Hypothalamus (tissue), 51 donors: ENCODE data around the gene PDE9A.

Source experiments
- DNase-seq, 51 donors: peaks; one replicate each; lab custom pipeline; 2025; lab: John Stamatoyannopoulos, UW

The PDE9A gene

DNA sequence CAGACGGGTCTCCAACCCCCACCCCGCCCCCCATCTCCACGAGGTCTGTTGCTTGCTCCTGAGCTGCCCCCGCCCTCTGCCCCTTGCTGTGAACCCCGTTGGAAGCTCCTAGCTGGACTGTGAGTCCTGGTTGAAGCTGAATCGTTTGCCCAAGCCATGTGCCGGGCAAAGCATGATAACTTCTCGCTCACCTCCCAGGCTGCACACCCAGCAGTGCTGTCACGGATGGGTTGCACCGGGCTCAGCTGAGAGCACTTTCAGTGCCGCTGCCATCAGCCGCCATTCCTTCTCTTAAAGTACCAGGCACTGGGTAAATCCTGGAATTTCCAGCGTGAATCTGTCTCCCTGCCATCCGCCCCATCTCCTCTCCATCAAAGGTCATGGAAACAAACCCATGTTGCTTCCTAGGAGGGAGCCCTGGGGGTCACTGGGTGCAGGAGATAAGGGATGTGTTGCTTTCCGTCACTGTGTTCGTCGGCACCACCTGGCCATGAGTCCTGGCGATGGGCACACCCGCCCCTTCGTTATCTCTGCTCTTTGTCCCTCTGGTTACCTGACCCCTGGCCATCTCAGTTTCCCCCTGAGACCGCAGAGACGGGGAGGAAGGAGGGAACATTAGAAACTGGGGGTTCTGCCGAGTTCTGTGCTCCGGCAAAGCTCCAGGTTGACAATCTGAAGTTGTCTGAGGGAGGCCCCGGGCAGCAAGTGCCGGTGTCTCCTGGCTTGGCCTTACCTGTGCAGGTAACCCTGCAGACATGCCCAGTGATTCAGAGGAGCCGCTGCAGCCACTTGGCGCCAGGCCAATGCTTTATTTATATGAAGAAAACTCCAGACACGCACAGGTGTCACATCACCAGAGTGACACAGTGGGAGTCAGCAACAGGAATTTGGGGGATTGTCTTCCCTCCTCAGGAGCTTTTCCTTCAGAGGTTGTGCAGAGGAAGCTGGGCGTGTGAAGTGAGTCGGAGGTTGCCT, 2.7 kb downstream of the PDE9A start:
- DNase-seq: no peak

DNA sequence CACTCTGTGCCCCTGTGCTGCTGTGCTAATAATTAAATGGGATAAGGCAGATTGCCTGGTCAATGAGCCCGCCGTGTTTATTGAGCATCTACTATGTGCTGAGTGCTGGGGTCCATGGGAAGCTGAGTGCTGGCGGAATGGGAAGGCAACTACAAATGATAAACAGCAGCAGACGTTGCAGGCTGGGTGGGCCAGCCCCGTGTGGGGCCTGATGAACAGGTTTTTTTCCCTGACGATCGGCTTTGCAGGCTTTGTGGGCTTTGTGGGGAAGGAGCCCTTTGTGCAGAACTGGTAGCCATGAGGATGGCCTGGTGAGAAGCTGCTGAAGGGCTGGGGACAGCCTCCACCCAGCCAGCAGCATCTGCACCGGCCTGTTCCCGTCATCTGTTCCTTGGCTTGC, 3.5 kb downstream of the PDE9A start:
- DNase-seq: no peak

DNA sequence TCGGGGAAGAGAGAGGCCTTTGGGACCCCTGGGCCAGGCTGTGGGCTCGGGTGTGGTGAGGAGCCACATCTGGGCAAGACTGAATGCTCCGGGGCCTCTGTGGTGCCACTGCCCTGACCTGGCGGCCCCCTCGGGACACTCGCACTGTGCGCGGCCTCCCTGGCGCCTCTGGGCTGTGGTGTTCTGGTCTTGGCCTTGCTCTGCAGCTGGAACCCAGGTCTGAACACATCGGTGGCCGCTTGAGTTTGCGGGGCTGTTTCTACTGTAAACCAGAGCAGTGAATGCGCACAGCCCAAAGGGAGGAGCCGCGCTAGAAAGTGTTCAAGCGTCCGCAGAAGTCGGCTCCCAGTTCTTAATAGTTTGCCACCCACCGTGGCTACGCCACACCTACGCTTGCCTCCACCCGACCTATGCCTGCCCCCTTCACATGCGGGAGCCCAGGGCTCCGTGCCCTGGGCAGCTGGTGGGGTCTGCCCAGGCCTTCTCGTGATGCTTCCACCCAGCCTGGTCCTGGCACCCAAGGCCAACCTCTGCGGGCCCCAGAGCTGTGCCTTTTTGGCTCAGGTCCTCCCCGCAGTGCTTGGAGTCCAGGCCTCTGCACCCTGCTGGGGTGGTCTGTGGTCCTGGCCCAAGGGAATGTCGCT, 4.4 kb downstream of the PDE9A start:
- DNase-seq: no peak

DNA sequence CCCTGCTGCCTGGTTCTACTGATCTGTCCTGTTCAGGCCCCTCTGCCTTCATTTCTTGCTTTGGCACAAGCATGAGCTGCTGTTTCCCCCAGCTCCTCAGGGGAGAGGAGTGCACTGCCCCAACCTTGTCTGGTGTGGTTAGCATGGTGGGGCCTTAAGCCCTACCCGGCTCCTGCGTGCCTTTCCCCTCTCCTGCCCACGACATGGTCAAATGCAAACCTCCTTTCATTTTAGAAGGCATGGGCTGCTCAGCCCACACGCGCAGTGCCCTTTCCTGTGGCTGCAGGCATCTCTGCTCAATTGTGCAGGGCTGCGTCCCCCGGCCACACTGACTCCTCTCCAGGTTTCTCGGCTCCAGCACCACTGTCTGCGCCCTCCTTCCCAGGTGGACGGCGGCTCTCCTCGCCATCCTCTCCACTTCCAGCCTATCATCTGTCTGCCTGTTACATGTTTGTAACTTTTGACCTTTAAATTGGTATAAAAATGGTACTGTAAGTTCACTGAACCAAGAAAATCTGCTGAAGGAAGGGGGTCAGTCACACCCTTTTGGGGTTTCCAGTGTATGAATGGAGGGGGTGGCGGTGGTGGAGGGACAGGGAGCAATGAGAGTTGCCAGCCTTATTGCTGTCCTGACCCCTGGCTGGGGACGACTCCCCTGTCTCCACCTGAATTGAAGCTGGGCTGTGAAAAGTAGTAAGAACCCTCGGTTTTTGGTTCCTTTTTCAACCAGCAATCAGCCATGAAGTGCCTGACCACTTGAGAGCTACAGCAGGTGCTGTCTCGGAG, 5.1 kb downstream of the PDE9A start:
- DNase-seq: no peak

DNA sequence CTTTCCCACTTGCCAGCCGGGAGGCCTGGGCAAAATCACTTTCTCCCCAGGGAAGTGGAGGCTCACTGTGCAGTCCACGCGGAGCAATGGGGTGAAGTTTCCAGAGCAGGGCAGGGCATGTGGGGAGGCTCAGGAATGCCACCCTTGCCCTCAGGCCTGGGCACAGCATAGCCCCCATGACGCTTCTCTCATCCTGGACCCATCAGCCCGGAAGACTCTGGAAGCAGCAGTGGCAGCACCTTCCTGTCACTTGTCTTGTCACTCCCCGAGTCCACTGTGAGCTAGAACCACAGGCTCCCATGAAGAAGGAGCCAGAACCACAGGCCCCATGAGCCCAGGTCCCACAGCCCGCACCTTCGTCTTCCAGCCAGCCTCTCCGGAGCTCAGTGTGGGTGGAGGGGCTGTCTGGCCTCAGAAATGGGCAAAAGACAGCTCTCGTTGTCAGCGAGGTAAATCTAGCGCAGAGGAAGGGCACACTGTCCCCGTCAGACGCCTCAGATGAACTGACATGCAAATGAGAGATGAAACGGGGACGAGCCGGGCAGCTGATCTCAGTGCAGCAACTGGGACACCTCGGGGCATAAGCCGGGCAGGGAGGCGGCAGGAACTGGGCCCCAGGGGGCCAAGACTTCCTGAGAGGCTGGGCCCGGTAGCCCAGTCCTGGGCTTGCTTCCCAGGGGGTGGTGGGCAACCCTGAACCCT, 6.1 kb downstream of the PDE9A start:
- DNase-seq: no peak

DNA sequence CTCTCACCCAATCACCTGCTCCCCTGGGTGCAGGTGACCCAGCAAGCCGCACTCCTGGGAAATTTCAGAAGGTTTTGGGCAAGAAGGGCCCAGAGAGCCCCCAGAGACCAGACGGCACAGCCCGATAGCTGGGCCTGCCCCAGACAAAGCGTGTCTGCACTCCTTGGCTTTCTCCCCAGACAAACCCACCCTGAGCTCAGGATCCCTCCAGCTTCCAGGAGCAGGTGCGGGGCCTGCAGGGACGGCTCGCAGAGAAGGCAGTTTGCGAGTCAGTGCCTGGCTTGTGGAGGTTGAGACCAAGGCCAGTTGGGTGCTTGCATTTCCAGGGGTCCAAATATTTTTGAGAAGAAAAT, 6.7 kb downstream of the PDE9A start:
- DNase-seq: no peak

DNA sequence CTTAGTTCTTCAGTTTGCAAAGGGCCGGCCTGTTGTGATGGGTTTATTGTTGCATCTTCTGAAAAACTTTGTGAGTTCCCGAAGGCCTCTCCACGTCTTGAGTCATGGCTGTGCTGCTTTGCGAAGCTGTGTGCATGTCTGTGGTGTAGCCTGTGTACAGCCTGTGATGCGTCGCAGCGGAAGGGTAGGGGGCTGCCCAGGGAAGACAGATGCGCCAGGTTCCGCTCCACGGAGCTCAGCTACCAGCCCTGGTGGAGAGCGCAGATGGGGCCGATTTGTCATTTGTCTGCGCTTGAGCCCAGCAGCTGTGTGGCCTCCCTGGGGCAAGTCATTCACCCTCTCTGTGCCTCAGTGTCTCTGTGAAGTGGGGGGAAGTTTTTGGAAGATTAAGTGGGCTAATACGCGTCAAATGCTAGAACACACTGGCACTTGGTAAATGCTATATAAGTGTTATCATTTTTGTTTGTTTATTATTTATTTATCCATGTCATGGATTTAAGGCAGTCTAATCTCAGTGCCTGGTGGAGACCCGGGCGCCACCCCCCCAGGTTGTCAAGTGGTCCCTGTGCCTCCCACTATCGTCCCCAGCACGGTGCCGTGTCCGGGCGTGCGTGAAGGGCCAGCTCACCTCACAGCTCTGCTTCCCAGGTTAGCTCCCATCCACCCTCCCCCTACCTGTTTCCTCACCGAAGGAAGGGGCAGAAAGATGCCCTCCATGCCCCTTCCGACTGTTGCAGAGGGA, 8.4 kb downstream of the PDE9A start:
- DNase-seq: no peak

DNA sequence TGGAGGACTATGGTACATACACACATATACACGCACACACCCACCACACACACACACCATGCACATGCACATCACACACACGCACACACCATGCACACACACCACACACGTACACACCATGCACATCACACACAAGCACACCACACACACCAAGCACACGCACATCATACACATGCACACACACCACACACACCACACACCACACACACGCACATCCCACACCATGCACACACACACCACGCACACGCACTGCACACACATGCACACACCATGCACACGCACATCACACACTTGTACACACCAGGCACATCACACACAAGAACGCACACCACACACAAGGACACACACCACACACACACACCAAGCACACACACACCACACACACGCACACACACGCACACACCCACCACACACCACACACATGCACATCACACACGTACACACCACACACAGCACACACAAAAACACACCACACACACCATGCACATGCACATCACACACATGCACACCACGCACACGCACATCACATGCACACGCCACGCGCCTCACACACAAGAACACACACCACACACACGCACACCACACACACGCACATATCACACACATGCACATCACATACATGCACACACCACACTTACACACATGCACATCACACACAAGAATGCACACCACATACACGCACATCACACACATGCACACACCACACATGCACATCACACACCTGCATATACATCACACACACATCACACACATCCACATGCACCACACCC, 9.2 kb downstream of the PDE9A start:
- DNase-seq: no peak

DNA sequence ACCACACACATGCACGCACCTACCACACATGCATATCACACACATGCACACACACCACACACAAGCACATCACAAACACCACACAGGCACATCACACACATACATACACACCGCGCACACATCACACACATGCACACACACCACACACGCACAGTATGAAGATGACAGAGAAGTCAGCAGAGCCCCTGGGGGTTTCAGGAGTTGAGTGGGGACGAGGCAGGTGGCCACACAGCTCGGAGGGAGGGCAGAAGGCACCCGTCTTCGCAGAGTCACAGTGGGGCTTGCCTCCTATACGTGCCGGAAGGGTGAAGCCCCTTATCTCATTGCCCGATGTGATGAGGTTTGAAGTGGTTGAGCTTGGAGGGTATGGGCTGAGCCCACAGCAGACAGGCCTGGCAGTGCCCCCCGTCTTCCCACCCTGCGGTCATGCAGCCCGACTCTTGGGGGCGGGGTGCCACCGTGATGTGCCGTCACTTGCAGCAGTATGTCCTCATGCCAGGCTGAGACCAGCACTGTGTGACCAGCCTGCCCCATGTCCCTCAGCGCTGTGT, 9.9 kb downstream of the PDE9A start:
- DNase-seq: no peak

DNA sequence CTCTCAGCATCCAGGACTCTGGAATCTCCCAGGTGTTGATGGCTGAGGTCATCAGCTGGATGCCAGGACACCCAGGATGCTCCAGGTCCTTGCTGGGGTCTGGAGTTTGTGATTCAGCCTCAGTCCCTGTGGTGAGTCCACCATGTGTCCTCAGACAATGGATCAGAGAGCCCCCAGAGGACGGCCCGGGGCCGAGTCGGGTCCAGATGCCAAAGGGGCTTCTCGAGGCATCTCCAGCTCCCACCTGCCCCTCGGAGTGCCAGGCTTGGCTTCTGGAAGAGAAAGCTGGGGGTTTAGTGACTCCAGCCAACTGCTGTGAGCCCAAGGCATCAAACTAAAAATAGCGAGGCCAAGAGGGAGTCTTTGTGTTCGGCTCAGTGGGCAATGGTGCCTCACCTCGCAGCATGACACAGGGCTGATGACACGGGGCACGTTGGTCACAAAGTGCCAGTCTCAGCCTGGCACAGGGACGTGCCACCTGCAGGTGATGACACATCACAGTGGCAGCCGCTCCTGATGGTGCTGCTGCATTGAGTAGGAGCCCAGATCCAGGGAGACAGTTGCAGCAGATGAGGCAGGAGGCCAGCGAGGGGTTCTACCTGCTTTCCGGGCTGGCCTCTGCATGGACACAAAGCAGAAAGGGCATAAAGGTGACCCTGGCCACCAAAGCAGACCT, 10.6 kb downstream of the PDE9A start:
- DNase-seq: peak in 7 of 51 donors; percentile 20 to 46 (median 24)

DNA sequence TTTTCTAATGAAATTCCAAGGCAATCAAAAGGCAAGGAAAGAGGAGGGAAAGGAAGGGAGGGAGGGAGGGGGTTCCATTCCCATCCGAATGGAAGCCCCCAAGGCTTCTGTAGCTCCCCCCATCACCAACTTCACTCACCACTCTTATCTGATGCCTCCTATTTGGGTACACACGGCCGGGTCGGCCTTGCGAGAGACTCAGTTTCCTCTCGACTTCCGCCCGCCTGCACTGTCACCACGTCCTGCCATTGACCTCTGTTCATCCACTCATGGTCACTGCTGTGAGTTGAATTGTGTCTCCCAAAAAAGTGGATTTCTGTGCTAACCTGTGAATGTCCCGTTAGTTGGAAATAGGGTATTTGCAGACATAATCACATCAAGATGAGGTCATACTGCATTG, 11.2 kb downstream of the PDE9A start:
- no peak for DNase-seq

DNA sequence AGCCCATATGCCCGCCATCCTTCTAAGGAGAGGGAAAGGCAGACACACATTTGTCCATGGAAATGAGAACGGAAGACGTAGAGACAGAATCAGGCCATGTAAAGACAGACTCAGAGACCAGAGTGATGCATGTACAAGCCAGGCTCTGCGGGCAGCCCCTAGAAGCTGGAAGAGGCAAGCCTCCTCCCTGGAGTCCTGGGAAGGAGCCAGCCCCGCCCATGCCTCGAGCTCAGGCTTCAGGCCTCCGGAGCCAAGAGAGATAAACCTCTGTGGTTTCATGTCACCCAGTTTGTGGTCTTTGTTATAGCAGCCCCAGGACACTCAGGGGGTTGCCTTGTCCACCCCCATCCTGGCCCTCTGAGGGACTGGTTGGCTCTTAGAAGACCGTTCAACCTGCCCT, 11.6 kb downstream of the PDE9A start:
- DNase-seq: no peak

DNA sequence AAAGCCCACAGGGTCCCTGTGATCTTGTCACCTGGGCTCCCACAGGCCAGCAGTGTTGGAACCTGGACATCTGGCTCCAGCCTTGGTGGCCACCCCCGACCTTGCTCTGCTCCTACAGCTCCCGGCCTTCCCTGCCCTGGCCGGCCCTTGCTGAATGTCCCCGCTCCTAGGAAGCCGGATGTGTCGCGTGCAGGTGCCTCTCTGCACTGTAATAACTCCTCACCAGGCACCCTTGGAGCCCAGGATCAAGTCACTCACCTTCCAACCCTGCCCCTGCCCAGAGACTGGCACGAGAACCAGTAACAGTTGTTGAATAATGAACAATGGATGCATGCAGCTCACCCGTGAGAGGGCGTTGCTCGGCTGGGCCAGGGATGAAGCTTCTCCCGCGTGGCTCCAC, 12.1 kb downstream of the PDE9A start:
- DNase-seq: peak in 1 of 51 donors; percentile 22

DNA sequence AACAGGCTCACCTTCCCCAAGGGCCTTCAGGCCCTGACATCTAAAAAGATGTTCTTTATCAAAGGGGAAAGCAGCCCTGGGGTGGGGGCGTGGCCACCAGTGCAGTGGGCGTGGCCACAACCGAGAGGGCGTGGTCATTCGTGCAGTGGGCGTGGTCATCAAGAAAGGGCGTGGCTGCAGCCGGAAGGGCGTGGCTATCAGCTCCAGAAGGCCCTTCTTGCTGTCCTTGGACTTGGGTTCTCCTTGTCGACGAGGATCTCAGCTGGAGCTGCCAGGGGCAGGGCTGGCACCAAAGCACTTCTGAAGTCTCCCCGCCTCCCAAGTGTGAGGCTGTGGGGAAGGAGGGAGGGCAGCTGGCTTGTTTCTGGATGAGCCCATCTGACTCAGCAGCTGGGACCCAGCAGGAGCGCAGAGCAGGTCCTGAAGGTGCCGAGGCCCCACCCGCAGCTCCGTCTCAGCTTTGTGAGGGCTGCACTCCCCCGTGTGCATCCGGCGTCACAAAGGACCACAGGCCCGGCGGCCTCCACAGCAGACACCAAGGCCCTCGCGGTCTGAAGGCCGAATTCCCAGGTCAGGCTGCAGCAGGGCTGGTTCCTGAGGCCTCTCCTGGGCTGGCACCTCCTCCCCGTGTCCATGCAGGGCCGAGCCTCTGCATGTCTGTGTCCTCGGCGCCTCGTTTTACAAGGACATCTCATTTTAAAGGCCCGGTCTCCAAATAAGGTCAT, 12.8 kb downstream of the PDE9A start:
- peak in 2 of 51 donors; percentile 21 to 31 for DNase-seq

DNA sequence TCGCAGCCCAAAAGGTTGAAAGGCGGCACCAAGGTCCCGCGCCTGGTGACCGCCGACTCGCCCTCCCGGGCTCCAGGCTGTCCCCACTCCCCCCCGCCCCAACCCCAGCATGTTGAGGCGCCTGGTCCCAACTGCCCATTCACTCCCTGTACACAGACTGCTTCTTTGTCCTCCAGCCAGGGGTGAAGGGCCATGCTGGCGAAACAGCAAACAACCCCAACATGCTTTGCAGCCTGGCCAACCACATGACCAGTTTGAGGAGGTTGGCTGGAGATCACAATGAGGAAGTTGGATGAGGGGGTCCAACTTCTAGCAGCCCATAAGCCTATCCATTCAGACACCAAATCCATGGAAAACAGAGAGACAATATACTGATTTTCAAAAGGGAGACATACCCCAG, 13.5 kb downstream of the PDE9A start:
- DNase-seq: peak in 40 of 51 donors; percentile 29 to 90 (median 67)

DNA sequence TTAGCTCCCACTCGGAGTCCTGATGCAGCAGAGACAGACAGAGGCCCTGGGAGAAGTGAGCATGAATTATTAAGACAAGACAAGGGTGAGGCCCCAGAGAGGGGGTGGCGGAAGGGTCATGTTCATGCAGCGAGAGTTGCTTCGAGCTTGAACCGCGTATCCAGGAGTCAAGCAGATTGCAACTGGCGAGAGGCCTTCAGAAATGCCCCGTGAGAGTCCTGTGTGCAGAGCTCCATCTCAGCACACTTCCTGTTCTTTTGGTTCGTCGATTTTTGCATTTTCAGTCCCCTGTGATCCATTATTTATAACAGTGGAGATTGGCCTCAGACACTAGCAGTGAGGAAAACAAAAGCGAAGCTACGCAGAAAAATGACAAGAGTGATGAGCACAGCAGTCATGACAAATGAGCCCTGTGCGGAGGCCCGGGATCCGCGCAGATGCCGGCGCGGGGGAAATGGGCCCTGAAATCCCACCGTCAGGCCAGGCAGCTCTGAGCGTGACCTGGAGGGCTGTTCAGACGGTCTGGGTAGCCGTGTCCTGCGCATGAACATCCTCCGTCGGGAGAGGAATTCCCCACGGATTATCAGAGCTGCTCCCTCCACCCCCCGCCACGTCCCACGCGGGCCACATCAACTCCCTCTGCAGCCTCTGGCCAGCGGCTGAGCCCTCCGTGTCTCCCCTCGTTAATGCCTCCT, 15.0 kb downstream of the PDE9A start:
- no peak for DNase-seq

DNA sequence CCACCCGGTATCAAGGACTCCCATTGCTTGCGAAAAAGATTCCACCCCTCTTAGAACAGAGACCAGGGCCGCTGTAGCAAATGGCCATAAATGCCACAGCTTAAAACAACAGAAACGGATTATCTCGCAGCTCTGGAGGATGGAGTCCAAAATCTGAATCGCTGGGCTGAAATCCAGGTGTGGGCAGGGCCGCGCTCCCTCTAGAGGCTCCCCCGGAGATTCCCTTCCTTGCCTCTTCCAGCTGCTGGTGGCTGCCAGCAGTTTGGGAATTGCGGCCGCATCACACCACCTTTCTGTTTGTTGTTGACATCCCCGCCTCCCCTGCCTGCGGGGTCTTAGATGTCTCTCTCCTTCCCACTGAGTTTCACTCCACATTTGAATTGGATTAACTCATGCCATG, 15.6 kb downstream of the PDE9A start:
- DNase-seq: peak in 1 of 51 donors; percentile 14
